Mucosa of gallbladder (tissue), 1 donor: ENCODE measurements around the gene MORN1. TPM values are rescaled to one million over a fixed set of nuclear protein-coding genes. Genes with fewer than 3 reads are reported as not detected.

ENCODE experiments used
- DNase-seq: peaks from one replicate; pipeline ENCODE4 v3.0.0-alpha.2; 2020; ENCODE audit warnings: low spot score
- total RNA-seq: library from RNA; stranded (reverse); gene quantifications from one replicate; pipeline ENCODE4 v1.2.1, GENCODE V29; 2021
- donor health status: DM: no; HTN: no; CAD: no.

MORN1 gene
- total RNA-seq, 1 donor from 2014 or later = 24.4 TPM

DNA sequence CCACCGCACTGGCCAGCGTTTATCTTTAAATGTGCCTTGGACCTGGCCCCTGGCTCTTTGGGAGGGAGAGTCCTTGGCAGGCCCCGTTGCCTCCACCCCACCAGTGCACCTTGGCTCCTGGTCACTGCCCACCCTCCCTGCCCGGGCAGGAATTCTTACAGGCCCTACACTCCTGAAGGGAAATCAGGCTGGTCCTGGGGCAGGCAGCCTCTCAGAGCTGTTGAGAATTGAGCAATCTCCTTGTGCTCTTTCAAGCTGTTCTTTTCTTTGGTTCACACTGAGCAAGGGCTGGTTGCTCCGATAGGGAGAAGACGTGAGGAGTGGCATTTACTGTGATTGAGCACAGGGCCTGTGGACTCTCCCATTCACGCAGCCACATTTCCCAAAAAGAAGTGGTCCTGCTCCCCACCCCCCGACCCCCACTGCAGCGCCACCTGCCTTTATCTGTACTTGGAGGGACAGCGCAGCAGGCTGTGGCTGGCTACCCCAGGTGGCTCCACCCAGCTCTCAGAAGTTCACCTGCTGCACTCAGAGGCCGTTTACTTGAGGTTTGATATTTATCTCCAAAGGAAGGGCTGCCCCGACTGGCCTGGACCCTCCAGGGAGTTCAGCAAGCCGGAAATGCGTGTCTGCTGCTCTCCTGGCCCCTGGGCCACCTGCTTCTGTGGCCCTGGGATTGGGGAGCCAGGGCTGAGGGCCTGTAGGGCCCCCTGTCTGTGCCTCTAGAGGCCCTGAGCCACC lies 115.4 kb downstream of the MORN1 start:
- DNase-seq = no peak

DNA sequence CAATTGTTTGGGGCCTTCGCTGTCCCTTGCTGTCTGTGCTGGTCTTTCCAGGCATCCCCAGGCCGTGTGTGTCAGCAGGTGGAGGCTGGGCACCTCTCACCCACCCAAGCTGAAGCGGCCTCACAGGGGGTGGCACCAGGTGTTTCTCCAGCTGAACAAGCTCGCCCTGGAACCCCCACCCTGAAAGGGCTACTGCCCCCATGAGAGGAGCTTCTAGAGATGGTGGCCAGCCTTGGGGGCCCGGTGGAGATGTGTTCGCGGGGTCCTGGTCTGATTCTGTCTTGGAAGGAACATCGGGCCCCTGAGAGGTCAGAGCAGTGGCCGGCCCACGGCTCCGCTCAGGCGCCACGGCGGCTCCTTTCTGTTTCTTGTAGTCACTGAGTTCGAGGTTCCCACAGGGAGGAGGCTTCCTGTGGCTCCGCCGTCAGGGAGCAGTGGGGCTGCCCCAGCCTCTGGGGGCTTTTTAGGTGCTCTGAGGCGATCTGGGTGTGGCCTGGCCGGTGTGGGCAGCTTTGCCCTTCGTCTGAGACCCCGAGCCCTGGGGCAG lies 116.4 kb downstream of the MORN1 start:
- DNase-seq = no peak

DNA sequence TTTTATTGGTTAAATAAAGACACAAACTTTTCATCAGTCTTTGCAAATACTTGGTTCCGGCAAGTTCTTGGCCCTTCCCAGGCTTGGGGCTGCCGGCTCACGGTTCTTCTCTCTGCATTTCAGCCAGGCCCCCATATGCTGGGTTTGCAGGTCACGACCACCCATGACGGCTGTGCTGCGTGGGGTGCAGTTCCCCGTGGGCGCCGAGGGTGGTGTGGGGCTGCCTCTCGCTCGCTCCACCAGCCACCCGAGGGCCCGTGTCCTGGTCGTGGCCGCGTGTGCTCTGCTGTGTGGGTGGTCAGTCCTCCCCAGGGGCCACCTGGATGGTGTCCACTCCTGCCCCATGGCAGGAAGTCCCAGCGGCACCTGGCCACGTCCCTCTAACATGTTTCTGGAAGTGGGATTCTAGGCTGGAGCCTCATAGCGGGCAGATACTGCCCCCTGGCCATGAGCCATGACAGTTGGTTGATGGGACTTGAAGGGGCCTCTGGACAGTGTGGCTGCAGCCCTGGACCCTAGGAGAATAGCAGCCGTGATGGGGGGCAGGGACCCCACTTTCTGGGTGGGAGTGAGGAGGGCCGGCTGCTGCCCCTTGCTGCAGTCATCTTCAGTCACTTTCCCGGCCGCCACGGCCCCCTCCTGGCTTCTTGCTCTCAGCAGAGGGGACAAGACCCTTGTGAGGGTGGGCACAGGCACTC lies 117.0 kb downstream of the MORN1 start:
- no peak for DNase-seq

DNA sequence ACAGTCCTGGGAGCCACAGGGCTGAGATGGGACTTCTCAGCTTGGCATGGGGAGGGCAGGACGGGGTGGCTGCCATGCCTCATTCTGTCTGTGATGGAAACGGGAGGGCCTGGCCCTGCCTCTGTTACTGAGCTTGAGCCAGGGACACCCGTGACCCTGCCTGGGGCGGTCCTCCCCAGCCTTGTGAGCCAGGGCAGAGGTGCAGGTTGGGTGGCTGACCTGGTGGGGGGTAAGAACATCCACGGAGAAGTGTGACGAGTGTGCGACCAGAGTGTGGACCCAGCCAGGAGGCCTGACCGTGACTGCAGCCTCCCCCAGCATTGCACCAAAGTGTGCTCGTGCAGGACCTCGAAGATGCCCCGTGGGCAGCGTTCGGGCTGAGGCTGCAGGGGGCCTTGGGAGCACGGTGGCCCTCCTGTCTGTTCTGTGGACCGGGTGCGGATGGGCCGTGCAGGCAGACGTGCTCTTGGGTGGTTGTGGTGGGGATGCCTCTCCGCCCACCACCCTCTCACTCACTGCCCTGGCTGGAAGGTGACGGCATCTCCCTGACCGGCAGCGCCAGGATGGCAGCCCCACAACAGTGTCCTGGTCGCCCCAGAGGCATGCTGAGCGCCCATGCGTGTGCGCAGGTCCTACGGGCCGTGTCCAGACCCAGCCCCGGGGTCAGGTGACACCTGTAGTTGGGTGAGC lies 117.8 kb downstream of the MORN1 start:
- no peak for DNase-seq

DNA sequence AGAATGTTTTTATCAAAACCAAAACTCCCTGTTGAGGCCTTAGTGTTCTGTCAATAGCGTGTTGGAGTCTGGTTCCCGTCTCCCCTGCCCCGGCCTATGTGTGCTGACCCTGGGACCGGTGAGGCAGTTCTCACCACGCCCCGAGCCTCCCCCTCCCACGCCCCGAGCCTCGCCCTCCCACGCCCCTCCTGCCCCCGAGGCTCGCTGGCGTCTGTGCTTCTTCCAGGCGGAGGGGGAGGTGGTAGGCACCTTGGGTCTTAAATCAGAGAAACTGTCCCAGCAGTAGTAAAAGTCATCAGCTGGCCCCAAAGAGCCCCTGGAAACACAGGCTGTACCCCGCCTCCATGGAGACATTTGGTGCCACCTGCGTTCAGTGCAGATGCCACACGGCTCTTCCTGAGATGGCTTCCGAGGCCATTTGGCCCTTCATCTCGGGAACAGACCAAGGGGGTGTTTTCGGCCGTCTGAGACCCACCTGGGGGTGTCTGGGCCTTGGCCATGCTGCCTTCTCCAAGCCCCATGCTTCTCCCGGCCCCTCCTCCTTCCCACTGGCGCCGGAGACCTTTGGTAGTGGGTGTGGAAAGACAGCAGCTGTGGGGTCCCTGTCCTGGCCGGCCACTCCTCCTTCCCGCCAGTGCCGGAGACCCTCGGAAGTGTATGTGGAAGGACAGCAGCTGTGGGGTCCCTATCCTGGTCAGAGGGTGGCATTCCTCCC lies 118.5 kb downstream of the MORN1 start:
- no peak for DNase-seq

DNA sequence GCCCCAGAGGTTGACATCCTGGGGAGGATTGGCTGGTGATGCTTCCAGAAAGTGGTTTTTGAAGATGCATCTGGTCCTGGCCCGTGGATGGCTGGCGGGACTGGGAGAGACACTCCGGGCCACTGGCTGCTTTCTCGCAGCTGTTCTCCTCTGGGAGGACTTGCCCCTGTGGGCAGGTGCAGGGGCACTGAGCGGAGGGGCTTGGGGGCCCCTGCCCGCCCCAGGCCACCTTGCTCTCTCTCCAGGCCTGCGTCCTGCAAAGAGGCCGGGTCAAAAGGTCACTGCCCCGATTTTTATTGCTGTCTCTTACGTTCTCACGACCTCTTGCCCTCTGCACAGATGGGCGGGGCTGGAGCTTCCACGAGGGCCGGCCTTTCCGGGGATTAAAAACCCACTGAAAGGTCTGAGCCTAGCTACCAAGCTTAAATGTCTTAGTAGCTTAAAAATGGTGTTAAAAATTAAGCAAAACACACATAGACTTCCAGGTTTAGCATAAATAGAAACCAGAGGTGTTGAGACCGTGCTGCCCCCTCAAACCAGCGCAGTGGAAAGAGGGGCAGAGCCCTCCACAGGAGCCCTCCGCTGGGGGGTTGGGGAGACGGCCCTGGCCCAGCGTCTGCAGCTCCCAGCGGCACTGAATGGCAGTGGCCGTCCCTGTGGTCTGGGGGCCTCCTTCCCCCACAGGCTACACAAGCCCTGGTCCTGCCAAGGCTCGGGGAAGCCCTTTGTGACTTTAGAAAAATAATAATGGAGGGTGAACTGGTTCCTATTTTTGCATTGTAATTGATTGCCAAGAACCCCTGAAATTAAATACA lies 119.3 kb downstream of the MORN1 start:
- no peak for DNase-seq

Other genes with a start within 250 kb of the MORN1 start
- gene FAAP20, start 196.8 kb downstream of the MORN1 start, total RNA-seq = 74.2 TPM
- gene SKI, start 163.2 kb downstream of the MORN1 start, total RNA-seq = 78.9 TPM
- gene RER1, start 287 bp upstream of the MORN1 start, total RNA-seq = 172 TPM
- 17.9 TPM for gene PEX10, start 21.0 kb upstream of the MORN1 start, total RNA-seq
- 8.1 TPM for gene PLCH2, start 84.7 kb upstream of the MORN1 start, total RNA-seq
- 39.9 TPM for gene PANK4, start 135.0 kb upstream of the MORN1 start, total RNA-seq
- gene HES5, start 138.7 kb upstream of the MORN1 start, total RNA-seq = 0.20 TPM
- gene TNFRSF14, start 164.8 kb upstream of the MORN1 start, total RNA-seq = 231 TPM
- 133 TPM for gene PRXL2B, start 195.2 kb upstream of the MORN1 start, total RNA-seq
- gene MMEL1, start 241.5 kb upstream of the MORN1 start, total RNA-seq = 22.9 TPM